Left renal pelvis (tissue), 4 donors: Measurements from ENCODE around the gene DLL3. TPM values are rescaled to one million over a fixed set of nuclear protein-coding genes. Genes with fewer than 3 reads are reported as not detected.

Experiments used
- DNase-seq, 4 donors: peaks; one replicate each; pipeline ENCODE4 v3.0.0-alpha.2; 2013; ENCODE audit warnings: low read depth in 4 of 4, low spot score in 3 of 4
- polyA plus RNA-seq, 4 donors: library from polyadenylated mRNA; unstranded; fragments of 120-200 nt; gene quantifications; one replicate each; pipeline ENCODE4 v1.2.1, GENCODE V29; 2013; ENCODE audit not compliant: insufficient read length in 4 of 4

The DLL3 gene
- polyA plus RNA-seq, 4 donors, result 0.33 to 0.78 (median 0.64) TPM

DNA sequence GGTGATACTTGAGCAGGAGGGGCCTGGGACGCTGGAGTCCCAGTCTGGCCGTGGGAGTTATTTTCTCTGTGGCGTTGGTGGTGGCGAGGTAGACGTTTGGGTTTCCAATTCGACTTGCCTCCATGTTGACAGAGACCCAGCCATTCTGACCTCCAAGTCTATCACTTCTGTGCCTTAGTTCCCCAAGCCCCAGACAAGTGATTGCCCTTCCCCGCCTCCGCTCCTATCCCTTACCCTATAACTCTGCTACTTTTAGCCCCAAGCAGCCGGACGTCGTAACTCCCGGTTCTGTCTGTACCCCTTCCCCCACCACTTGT is 17.6 kb upstream of the DLL3 start:
- DNase-seq, result no peak

DNA sequence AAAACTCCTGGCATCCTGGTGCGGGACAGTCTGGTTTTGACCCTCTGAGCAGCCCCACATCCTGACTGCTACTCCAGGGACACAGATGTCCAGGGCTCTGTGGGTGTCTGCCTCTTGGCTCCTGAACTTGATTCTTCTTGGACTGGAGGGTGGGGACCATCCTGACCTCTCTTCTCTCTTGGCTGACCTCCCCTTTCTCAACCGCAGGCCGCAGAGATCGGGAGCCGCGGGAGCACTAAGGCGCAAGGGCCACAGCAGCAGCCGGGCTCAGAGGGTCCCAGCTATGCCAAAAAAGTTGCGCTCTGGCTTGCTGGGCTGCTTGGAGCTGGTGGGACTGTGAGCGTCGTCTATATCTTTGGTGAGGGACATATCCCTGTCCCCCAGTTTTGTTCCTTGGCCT is 17.1 kb upstream of the DLL3 start:
- no peak for DNase-seq

DNA sequence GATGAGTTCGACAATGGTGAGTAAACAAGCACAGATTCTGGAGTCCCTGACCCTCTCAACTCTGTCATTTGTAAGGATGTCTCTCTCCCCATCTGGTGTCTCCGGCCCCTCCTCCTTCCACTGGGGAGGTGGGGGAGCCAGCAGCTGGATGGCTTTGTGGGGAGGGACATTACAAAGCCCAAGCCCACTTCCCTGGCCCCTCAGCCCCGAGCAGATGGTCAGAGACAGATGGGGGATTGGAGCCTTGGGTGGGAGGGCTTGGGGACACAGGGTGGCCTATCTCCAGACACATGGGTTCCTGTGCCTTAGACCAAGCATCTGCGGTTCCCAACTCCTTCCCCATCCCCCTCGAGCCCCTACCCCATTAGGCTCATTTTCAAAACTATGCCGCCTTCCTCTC is 15.6 kb upstream of the DLL3 start:
- no peak for DNase-seq

DNA sequence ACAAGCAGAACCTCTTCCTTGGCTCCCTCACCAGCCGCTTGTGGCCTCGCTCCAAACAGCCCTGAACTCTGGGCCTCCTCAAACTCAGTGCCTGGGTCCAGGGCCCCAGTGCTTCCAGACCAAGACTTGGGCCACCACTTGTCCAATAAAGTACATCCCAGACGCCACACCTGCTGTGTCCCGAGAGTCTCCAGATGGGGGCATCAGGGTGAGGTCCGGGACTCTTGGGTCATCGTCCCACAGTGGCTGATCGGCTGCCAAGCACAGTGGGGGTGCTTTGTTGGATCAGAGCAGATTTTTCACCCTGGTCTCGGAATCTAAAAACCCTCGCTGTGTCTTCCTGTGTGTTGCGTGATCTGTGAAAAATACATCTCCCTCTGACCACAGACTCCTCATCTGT is 9.0 kb upstream of the DLL3 start:
- no peak for DNase-seq

DNA sequence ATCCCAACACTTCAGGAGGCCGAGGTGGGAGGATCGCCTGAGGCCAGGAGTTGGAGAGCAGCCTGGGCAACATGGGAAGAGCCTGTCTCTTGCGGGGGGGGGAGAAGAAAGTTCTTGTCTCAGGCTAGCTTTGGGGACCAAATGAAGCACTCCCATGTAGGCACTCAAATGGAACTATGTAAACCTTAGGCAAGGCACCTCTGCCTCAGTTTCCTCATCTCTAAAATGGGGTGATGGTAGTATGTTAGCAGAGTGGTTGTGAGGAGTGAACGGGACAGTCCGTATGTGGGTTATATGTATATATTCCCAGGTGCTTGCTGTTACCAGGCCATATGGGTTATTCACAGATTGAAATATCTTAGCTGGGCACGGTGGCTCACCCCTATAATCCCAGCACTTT is 6.5 kb upstream of the DLL3 start:
- DNase-seq, result no peak

DNA sequence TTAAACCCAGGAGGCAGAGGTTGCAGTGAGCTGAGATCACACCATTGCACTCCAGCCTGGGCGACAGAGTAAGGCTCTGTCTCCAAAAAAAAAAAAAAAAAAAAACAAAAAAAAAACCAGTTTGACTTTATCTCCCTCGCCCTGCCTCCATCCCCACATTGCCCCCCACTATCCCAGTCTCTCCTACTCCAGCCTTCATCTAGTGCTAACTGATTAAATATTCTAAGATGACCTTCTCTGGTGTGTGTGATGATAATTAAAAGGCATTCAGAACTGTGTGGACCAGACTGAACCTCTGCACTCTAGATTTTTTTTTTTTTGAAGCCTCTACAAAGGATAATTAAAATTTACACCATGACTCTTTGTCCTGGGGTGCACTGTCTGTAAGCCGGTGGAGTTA is 6.0 kb upstream of the DLL3 start:
- no peak for DNase-seq

DNA sequence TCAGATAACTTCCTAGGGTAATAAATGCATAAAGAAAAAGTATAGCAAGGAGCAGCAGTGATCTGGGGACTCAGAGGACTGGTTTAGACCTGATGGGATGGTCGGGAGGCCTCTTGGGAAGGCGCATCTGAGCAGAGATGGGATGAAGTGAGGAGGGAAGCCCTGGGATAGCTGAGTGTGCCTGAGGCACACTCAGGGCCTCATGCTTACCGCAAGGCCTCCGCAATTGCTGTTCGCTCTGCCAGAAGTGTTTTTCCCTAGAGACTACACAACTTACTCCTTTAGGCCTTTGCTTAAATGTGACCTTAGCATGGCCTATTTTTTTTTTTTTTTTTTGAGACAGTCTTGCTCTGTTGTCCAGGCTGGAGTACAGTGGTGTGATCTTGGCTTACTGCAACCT is 4.1 kb upstream of the DLL3 start:
- DNase-seq, result no peak

DNA sequence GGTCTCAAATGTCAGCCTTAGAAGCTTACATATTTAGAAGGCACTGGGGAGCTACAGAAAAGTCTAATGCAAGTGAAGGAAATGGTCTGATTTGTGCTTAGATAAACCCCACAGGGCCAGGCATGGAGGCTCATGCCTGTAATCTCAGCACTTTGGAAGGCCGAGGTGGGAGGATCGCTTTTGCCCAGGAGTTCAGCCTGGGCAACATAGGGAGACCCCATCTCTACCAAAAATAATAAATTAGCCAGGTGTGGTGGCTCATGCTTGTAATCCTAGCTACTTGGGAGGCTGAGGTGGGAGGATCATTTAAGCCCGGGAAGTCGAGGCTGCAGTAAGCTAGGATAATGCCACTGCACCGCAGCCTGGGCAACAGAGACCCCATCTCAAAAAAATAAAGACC is 2.7 kb upstream of the DLL3 start:
- DNase-seq, result no peak

DNA sequence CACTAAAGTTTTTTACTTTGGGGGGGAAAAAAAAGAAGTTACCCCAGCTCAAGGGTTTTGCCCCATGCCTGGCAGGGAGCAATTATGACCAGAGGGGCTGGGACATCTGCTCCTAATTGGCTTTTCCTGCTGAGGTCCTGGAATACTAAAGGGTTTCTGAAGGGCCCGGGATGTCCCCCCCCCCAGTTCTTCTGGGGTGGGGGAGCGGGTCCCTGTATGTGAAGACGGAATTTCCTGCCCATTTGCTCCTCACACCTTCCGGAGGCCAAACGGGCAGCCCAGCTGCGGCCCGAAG is 1.1 kb upstream of the DLL3 start:
- no peak for DNase-seq

DNA sequence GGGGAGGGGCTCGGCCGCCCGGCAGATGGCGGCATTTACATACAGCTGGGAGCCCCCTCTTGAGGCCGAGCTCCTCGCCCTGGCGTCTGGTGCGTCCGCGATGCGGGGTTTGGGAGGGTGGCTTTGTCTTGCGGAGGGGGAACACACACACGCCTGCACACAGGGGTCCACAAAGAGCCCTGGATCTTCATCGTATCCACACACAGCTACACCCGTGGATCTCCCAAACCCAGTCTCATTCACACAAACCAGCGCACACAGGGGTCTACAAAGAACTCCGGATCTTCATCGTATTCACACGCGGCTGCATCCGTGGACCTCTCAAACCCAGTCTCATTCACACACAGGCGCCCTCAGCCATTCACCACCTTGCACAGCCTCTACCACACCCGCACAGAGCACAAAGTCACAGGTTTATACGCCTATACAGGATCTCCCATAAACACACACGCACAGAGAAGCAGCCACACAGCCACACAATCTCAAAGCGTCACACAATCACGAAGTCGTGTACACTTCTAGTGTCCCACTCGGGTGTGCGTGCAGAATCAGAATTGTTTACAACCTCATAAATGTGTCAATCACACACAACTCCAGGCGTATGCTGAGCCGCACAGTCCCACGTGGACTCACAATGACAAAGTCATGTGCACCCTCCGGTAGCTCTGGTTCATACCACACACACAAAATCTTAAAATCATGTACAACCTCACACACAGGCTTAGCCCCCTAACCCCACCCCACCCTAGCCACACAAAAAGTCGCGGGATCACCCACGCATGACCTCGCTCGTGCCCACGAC is 550 bp upstream of the DLL3 start:
- DNase-seq, result no peak

DNA sequence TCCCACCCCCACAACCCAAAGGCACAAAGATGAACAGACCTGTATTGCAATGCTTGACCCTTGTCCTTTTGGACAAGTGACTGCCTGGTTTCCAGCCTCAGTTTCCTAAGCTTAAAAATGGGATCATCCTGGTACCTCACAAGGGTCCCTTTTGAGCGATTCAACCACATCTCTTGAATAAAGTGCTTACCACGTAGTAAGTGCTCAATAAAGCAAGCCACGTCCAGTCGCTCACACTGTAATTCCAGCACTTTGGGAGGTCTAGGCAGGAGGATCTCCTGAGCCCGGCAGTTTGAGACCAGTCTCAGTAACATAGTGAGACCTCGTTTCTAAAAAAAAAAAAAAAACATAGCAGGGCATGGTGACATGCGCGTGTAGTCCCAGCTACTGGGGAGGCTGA is 1.2 kb downstream of the DLL3 start:
- no peak for DNase-seq

DNA sequence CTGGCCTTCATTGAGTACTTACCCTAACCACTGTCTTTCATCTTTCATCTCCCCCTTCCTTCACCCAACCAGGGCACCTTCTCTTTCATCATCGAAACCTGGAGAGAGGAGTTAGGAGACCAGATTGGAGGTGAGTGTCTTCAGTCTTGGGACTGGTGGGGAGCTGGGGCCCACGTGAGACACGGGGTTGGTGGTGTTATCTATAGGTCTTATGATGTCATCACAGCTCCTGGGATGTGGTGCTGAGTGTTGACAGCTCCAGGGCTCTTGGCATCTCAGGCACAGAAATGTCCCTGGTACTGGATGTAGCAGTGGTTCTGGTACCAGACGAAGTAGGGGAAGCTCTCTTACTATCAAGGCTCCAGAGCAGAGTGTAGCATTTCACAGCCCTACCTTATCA is 1.8 kb downstream of the DLL3 start:
- no peak for DNase-seq

DNA sequence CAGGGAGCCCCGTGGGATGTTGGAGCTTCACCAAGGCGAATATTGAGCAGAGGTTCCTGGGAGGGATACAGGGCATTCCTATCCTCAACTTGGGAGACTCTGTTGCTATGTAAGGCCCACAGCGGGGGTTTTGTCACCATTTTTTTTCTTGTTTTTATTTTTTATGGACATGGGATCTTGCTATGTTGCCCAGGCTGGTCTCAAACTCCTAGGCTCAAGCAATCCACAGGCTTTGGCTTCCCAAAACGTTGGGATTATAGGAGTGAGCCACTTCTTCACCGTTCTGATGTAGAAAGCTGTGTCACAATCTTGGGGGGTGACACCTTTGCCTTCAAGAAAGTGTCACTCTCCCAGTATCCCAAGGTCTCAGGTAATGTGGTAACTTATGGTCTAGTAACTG is 2.6 kb downstream of the DLL3 start:
- no peak for DNase-seq

DNA sequence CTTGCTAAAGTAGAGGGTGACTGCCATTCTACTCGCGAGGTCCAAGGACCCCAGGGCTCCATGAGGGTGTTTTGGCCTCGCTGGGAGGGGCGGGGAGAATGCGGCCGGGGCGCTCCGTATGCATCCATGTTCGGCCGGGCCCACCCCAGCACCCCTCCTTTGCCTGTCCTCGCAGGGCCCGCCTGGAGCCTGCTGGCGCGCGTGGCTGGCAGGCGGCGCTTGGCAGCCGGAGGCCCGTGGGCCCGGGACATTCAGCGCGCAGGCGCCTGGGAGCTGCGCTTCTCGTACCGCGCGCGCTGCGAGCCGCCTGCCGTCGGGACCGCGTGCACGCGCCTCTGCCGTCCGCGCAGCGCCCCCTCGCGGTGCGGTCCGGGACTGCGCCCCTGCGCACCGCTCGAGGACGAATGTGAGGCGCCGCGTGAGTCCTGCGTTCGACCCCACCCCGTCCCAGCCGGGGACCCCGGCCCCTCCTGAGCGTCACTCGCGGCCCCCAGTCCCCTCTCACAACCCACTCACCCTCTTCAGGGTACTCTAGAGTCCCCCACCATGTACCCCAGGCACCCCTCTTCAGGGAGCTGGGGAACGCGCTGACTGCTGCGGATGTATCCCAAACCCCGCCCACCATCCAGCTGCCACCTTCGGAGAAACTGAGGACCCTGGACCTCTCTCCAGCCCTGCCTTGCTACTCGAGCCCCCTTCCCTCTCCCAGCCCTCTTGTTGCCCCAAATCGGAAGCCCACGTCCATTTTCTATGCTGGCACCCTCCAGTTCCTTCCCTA is 4.1 kb downstream of the DLL3 start:
- DNase-seq, result no peak

DNA sequence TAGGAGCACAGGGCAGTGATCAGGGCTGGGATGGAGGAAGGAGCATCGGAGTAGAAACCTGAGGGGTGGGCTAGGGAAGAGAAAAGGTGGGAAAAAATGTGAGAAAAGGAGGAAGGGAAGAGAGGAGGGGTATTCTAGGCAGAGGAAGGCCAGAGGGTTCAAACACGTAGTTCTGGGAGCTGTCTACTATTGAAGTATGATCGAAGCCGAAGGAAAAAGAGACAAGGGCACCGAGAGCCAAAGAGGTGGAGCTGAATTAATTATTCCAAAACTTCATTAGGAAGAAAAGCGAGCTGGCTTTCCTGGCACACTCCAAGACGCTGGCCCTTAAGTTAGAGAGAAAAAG is 7.8 kb downstream of the DLL3 start:
- no peak for DNase-seq

DNA sequence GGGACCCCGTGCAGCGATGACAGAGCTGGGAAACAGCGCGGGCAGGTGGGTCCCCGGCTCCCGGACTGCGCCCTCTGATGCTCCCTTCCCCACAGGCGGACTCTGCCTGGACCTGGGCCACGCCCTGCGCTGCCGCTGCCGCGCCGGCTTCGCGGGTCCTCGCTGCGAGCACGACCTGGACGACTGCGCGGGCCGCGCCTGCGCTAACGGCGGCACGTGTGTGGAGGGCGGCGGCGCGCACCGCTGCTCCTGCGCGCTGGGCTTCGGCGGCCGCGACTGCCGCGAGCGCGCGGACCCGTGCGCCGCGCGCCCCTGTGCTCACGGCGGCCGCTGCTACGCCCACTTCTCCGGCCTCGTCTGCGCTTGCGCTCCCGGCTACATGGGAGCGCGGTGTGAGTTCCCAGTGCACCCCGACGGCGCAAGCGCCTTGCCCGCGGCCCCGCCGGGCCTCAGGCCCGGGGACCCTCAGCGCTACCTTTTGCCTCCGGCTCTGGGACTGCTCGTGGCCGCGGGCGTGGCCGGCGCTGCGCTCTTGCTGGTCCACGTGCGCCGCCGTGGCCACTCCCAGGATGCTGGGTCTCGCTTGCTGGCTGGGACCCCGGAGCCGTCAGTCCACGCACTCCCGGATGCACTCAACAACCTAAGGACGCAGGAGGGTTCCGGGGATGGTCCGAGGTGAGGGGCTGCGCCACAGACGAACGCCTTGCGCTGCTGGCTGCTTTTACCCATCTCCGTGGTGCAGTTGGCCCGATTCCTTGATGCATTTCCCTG is 8.4 kb downstream of the DLL3 start:
- no peak for DNase-seq

DNA sequence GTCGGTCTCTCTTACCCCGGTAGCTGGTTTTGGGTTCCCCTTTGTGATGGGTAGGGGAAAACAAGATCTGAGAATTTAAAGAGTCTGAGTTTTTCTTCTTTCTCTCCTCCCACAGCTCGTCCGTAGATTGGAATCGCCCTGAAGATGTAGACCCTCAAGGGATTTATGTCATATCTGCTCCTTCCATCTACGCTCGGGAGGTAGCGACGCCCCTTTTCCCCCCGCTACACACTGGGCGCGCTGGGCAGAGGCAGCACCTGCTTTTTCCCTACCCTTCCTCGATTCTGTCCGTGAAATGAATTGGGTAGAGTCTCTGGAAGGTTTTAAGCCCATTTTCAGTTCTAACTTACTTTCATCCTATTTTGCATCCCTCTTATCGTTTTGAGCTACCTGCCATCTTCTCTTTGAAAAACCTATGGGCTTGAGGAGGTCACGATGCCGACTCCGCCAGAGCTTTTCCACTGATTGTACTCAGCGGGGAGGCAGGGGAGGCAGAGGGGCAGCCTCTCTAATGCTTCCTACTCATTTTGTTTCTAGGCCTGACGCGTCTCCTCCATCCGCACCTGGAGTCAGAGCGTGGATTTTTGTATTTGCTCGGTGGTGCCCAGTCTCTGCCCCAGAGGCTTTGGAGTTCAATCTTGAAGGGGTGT is 9.1 kb downstream of the DLL3 start:
- no peak for DNase-seq

DNA sequence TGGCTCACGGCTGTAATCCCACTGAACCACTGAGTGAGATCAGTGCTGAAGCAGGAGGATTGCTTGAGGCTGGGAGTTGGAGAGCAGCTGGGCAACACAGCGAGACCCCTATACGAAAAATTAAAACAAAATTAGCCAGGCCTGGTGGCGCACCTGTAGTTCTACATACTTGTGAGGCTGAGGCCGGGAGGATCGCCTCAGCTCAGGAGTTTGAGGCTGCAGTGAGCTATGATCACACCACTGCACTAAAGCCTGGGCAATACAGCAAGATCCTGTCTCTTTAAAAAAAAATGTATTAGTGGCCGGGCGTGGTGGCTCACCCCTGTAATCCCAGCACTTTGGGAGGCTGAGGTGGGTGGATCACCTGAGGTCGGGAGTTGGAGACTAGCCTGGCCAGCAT is 9.9 kb downstream of the DLL3 start:
- DNase-seq, result no peak

DNA sequence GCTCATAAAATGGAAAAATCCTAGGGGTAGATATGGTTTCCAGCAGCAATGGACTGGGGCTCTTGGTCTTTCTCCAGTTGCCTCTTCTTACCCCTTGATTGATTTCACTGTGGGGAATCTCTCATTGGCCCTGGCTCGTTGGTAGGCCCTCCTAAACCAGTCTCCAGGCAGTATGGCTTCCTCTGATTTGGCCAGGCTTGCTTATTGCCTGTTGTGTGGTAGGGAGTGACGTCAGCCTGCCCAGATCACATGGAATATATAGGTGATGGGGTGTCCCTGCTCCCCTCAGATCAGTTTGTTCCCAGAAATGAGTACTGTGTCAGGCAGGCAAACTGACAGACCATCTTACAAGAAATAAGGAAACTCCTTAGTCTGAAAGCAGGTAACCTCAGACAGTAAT is 10.5 kb downstream of the DLL3 start:
- no peak for DNase-seq

DNA sequence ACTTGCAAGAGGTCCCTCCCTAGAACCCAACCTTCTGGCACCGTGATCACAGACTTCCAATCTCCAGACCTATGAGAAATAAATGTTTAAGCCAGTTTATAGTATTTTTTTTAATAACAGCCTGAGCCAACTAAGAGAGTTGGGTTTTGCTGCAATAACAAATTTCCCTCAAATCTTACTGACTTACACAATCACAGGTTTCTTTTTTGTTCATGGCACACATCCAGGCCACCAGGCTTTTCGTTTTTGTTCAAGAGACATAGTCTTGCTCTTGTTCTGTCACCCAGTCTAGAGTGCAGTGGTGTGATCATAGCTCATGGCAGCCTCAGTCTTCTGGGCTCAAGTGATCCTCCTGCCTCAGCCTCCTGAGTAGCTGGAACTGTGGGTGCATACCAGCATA is 14.2 kb downstream of the DLL3 start:
- DNase-seq, result no peak

DNA sequence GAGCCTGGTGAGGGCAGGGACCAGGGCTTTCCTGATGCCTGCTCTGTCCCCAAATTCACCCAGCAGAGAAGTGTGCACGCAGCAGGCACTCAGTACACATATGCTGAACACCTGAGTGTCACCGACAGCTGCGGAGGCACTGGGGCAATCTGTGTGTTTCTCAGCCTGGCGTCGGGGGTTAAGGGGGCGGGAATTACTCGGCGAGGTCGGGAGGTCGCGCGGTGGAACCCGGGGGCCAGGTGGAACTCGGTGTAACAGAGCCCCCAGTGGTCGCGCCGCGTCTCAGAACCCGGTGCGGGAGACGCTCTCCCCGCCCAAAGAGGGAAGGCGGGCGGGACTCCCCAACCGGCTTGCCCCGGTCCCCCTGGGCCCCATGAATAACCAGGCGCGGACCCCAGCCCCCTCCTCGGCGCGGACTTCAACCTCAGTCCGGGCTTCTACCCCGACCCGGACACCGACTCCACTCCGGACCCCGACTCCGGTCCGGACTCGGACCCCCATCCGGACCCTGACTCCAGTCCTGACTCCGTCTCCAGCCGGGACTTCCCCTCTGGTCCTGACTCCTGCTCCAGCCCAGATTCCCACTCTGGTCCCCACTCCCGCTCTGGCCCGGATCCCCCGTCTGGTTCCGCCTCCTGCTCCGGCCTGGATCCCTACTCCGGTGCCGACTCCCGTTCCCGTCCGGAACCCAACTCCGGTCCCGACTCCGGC is 16.2 kb downstream of the DLL3 start, which contains the start of gene SELENOV:
TSS of gene SELENOV (plus strand) at position 300 of the 711 bp plus-strand sequence. CDS start at position 374, 74 bp downstream.
- DNase-seq, result no peak
